ENCODE results near the gene ZNF888. TPM values are rescaled to one million over a fixed set of nuclear protein-coding genes. Genes with fewer than 3 reads are reported as not detected.

The ZNF888 gene
- 1.1 and 7.3 TPM in 2 replicates for total RNA-seq
- 1.1 and 2.0 TPM in 2 replicates for polyA plus RNA-seq

- Histone ChIP-seq H3K27ac (peak within 1 kb of the TSS; percentile 93), H3K4me1 (ENCODE audit: low read depth) (no peaks in the 10 kb centered on the region), H3K36me3 (no peaks in the 10 kb centered on the region), H3K4me3 (peak within 1 kb of the TSS; percentile 65), H3K9me3 (ENCODE audit: low read depth) (no peaks in the 10 kb centered on the region), H3K27me3 (no peaks in the 10 kb centered on the region)
- TF ChIP-seq CTCF (IDR thresholded peaks at IDR 0.05; ENCODE audit: low read depth, low read length), result no peak
- DNase-seq (ENCODE audit: low read depth in 1 of 2, low spot score in 1 of 2), result peak; percentile 89 to 91
Measured at GRCh38 chr19:52922841-52923777, at the start of gene ZNF888. Gene ZNF888, minus strand, starts transcription at chr19:52923428. Its CDS starts 5,555 bp downstream, at chr19:52917873.

DNA sequence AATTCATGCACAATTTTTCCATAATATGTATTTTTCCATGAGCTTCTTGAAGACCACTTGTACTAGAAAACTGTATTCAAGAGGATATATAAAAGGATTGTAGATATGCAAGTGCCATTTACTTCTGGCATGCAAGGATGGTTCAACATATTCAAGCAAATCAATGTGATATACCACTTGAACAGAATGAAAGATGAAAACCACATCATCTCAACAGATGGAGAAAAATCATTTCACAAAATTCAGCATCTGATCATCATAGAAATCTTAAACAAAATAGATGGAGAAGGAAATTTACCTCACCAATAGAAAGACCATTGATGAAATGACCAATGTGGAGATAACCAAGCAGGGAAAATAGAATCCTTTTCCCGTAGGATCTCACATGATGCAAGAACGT is 44.5 kb upstream of the ZNF888 start:
- Histone ChIP-seq H3K4me1 (ENCODE audit: low read depth) (no peaks in the 10 kb centered on the region), H3K27me3 (no peaks in the 10 kb centered on the region), H3K9me3 (ENCODE audit: low read depth) (no peaks in the 10 kb centered on the region), H3K4me3 (no peak overlapping the region), H3K27ac (no peak overlapping the region), H3K36me3 (no peaks in the 10 kb centered on the region)
- no peak for TF ChIP-seq CTCF (IDR thresholded peaks at IDR 0.05; ENCODE audit: low read depth, low read length)
- no peak for DNase-seq (ENCODE audit: low read depth in 1 of 2, low spot score in 1 of 2)

DNA sequence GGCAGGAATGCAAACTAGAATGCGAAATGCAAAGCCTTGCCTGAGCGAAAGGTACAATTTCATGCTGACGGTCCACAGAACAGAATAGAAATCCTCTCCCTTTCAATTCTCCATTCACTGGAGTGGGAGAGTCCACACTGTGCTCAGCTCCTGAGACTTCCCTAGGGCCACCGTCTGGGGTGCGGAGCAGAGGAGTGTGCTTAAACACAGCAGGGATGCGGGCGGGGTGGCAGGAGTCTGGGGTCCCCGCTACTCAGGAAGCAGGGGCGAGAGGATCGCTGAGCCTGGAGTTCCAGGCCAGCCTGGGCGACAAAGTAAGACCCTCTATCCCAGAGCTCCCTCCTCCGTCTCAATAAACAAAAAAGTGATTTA is 40.0 kb upstream of the ZNF888 start:
- TF ChIP-seq CTCF (IDR thresholded peaks at IDR 0.05; ENCODE audit: low read depth, low read length), result no peak

DNA sequence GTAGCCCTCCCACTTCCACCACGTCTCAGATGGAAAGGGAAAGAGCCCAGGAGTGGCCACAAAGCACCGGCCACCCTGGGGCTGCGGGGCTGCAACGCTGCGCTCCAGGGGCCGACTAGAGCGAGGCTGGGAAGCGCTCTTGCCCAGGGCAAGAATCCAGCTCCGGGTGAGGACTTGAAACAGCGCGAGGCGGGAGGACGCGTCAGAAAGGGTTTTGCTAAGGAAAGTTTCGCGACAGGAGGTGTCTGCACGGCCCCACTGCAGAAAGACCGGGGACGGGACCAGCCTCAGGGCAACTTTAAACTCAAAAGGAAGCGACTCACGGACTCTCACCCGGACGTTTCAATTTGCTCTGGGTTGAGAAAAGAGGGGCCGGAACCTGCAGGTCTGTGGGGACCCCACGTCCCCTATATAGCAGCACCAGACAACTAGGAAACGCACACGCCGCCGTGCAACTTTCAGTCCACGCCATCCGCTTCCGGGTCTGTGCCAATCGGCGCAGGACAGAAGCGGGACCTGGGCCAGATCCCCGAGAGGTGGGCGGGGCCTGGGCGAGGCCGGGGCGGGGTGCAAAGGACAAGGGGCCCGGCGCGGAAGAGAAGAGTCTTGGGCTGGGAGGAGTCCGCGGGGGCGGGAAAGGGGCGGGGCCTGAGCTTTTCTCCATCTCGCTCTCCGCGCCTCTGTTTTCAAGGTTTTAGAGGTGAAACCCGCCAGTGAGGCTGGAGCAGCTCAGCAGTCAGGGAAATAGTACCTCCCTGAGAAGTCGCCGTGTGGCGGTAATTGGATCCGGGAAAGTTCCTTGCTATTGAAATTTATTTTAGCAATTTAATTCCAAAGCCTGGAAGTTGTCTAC is 39.4 kb upstream of the ZNF888 start, which contains the start of gene ZNF816:
Gene ZNF816, minus strand, starts transcription at position 488 of the 853 bp plus-strand sequence. CDS start 6,792 bp downstream, outside the sequence.
- peak within 1 kb of the TSS; percentile 62 for H3K4me3 ChIP-seq
- no peaks in the 10 kb centered on the region for H3K27me3 ChIP-seq
- H3K36me3 ChIP-seq, result no peaks in the 10 kb centered on the region
- peak within 1 kb of the TSS; percentile 76 for H3K27ac ChIP-seq
- no peaks in the 10 kb centered on the region for H3K4me1 ChIP-seq (ENCODE audit: low read depth)
- peak; percentile 97 to 98 for DNase-seq (ENCODE audit: low read depth in 1 of 2, low spot score in 1 of 2)
- TF ChIP-seq CTCF (IDR thresholded peaks at IDR 0.05; ENCODE audit: low read depth, low read length), result no peak
- no peaks in the 10 kb centered on the region for H3K9me3 ChIP-seq (ENCODE audit: low read depth)

More for the DNA sequence above, 40.0 kb upstream of the ZNF888 start:
- H3K9me3 ChIP-seq (ENCODE audit: low read depth), result no peaks in the 10 kb centered on the region
- H3K27me3 ChIP-seq, result no peaks in the 10 kb centered on the region
- H3K36me3 ChIP-seq, result no peaks in the 10 kb centered on the region
- H3K4me1 ChIP-seq (ENCODE audit: low read depth), result no peaks in the 10 kb centered on the region
- H3K4me3 ChIP-seq, result peak overlapping the region; percentile 62
- peak overlapping the region; percentile 76 for H3K27ac ChIP-seq
- peak in 1 of 2 donors; percentile 52 for DNase-seq (ENCODE audit: low read depth in 1 of 2, low spot score in 1 of 2)

DNA sequence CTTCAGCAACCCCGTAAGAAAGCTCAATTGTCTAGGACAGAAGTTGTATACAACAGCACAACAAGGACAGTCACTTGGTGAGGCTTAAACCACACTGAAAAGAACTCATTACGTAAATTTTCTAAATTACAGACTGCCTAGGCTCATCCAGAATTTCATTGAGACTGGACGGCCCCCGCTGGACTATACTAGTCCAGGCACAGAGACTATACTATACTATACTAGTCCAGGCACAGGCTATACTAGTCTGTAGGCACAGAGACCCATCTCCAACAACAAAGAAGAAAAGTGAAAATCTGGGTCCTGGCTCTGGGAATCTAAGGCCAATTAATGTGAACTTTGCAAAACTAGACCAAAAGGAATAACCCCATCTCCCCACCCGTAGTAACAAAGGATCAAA is 38.8 kb upstream of the ZNF888 start:
- no peak for DNase-seq (ENCODE audit: low read depth in 1 of 2, low spot score in 1 of 2)
- TF ChIP-seq CTCF (IDR thresholded peaks at IDR 0.05; ENCODE audit: low read depth, low read length), result no peak
- Histone ChIP-seq H3K4me1 (ENCODE audit: low read depth) (no peaks in the 10 kb centered on the region), H3K27ac (peak overlapping the region; percentile 74), H3K9me3 (ENCODE audit: low read depth) (no peaks in the 10 kb centered on the region), H3K36me3 (no peaks in the 10 kb centered on the region), H3K4me3 (peak overlapping the region; percentile 62), H3K27me3 (no peaks in the 10 kb centered on the region)

All from cardiac muscle cell (in vitro differentiated cells and primary cell).